Neural cell (in vitro differentiated cells): ENCODE results near the gene SLC7A1. TPM values are rescaled to one million over a fixed set of nuclear protein-coding genes. Genes with fewer than 3 reads are reported as not detected.

ENCODE experiments used
- H2AFZ ChIP-seq: fragments of 200-600, 300-800 bp; sonication (generic), shearing (Covaris generic); 2 replicates; pipeline ENCODE4 v1.6.0; 2014; ENCODE audit warnings: low read depth, mild to moderate bottlenecking, antibody characterized with exemption, low read length, moderate library complexity
- H3F3A ChIP-seq: fragments of 200-600 bp; shearing (Covaris generic); 2 replicates; pipeline ENCODE4 v1.6.1; 2016; ENCODE audit warnings: mild to moderate bottlenecking, moderate library complexity, mixed read lengths, antibody characterized with exemption, low read length; ENCODE audit not compliant: insufficient read depth, poor library complexity, severe bottlenecking
- H3K27ac ChIP-seq: fragments of 200-600, 300-800 bp; sonication (generic), shearing (Covaris generic); 2 replicates; pipeline ENCODE4 v1.5.1; 2014; ENCODE audit warnings: mild to moderate bottlenecking, low read length, moderate library complexity
- H3K27me3 ChIP-seq: fragments of 300-800, 200-600 bp; sonication (generic), shearing (Covaris generic); 2 replicates; pipeline ENCODE4 v1.6.0; 2014; ENCODE audit warnings: mild to moderate bottlenecking, low read depth, low read length, moderate library complexity; ENCODE audit not compliant: insufficient read depth
- H3K36me3 ChIP-seq: fragments of 300-800, 200-600 bp; sonication (generic), shearing (Covaris generic); 2 replicates; pipeline ENCODE4 v1.5.1; 2014; ENCODE audit warnings: mild to moderate bottlenecking, antibody characterized with exemption, low read length, moderate library complexity; ENCODE audit not compliant: insufficient read depth
- H3K4me2 ChIP-seq: fragments of 300-800, 200-600 bp; sonication (generic), shearing (Covaris generic); 2 replicates; pipeline ENCODE4 v1.6.0; 2014; ENCODE audit warnings: mild to moderate bottlenecking, low read length
- H3K4me3 ChIP-seq: fragments of 300-800, 200-600 bp; sonication (generic), shearing (Covaris generic); 2 replicates; pipeline ENCODE4 v1.5.1; 2014; ENCODE audit warnings: mild to moderate bottlenecking, low read length, moderate library complexity
- H3K79me2 ChIP-seq: fragments of 200-600 bp; shearing (Covaris generic); replicated peaks from 2 replicates; pipeline ENCODE4 v1.6.0; 2014; ENCODE audit warnings: mild to moderate bottlenecking, low read length, moderate library complexity; ENCODE audit not compliant: insufficient read depth
- H3K9ac ChIP-seq: fragments of 300-800, 200-600 bp; sonication (generic), shearing (Covaris generic); 2 replicates; pipeline ENCODE4 v1.6.1; 2016; ENCODE audit warnings: mild to moderate bottlenecking, low read length, mixed read lengths
- H3K9me2 ChIP-seq: fragments of 200-600 bp; shearing (Covaris generic); 2 replicates; pipeline ENCODE4 v1.6.1; 2016; ENCODE audit warnings: mild to moderate bottlenecking, low read length, mixed read lengths; ENCODE audit not compliant: insufficient read depth
- H3K9me3 ChIP-seq: fragments of 200-600, 300-800 bp; sonication (generic), shearing (Covaris generic); 2 replicates; pipeline ENCODE4 v1.6.1; 2016; ENCODE audit warnings: mild to moderate bottlenecking, mixed run types, low read length, moderate library complexity, mixed read lengths
- H4K20me1 ChIP-seq: fragments of 200-600 bp; shearing (Covaris generic); 2 replicates; pipeline ENCODE4 v1.6.1; 2016; ENCODE audit warnings: mild to moderate bottlenecking, mixed run types; ENCODE audit not compliant: insufficient read depth
- EP300 ChIP-seq: fragments of 450-650 bp; conservative IDR thresholded peaks from 2 replicates; pipeline ENCODE4 v1.6.1; 2014; ENCODE audit warnings: antibody characterized with exemption, mild to moderate bottlenecking, moderate library complexity; ENCODE audit not compliant: poor library complexity, severe bottlenecking
- EZH2 ChIP-seq: fragments of 200-600, 300-800 bp; shearing (Covaris generic), sonication (generic); IDR thresholded peaks from 2 replicates; pipeline ENCODE4 v1.6.1; 2014; ENCODE audit warnings: antibody characterized with exemption, low read length, borderline replicate concordance, mild to moderate bottlenecking; ENCODE audit not compliant: insufficient read depth, poor library complexity, severe bottlenecking
- MXI1 ChIP-seq: fragments of 450-650 bp; conservative IDR thresholded peaks from 2 replicates; pipeline ENCODE4 v1.6.1; 2014; ENCODE audit warnings: antibody characterized with exemption, mild to moderate bottlenecking; ENCODE audit not compliant: poor library complexity, severe bottlenecking
- POLR2AphosphoS5 ChIP-seq: IDR thresholded peaks from 2 replicates; pipeline ENCODE4 v1.6.1; 2012
- RAD21 ChIP-seq: fragments of 450-650 bp; conservative IDR thresholded peaks from 2 replicates; pipeline ENCODE4 v1.6.1; 2014; ENCODE audit warnings: antibody characterized with exemption, mild to moderate bottlenecking, moderate library complexity
- SMC3 ChIP-seq: fragments of 450-650 bp; conservative IDR thresholded peaks from 2 replicates; pipeline ENCODE4 v1.6.1; 2014; ENCODE audit warnings: antibody characterized with exemption, mild to moderate bottlenecking, moderate library complexity; ENCODE audit not compliant: poor library complexity
- TAF1 ChIP-seq: IDR thresholded peaks from 2 replicates; pipeline ENCODE4 v1.6.1; 2012; ENCODE audit warnings: low read depth
- polyA plus RNA-seq: library from polyadenylated mRNA; depleted of rRNA; stranded (reverse); fragments of >200 nt; gene quantifications from 2 replicates; pipeline ENCODE4 v1.2.3, GENCODE V29; 2014
- TF ChIP-seq, protein P1 (sequence below): fragments of 450-650 bp; IDR thresholded peaks from 2 replicates; pipeline ENCODE4 v1.5.1; 2014; ENCODE audit warnings: antibody characterized with exemption, mild to moderate bottlenecking, moderate library complexity; ENCODE audit not compliant: poor library complexity, severe bottlenecking
- TF ChIP-seq, protein P2 (sequence below): IDR thresholded peaks from 2 replicates; pipeline ENCODE4 v1.6.1; 2012; ENCODE audit warnings: borderline replicate concordance

SLC7A1 gene
- polyA plus RNA-seq, 1 donor from 2014 or later: 2.6 TPM

DNA sequence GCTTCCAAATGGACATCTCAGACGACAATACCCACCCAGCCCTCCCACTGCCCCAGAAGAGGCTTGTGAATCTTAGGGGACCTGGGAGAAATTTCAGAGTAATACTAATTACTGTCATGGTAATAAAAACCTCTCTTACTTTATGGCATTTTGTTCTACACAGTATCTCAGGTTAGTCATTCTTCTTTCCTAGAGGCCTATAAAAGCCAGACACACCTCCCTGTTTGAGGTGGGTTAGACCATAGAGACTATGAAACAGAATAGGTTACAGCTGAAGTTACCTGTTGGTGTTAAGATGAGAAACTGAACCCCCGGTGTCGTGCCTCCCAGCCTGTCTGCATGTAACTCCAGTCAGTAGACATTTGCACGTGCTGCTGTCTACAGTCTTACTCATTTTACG lies 113.9 kb downstream of the SLC7A1 start:
- Histone ChIP-seq H3K4me2 (no peak overlapping the region), H3F3A (no peaks in the 10 kb centered on the region), H4K20me1 (no peaks in the 10 kb centered on the region), H3K79me2 (no peaks in the 10 kb centered on the region), H3K9ac (no peak overlapping the region), H3K36me3 (no peaks in the 10 kb centered on the region), H3K27me3 (no peaks in the 10 kb centered on the region), H2AFZ (no peak overlapping the region), H3K9me3 (no peaks in the 10 kb centered on the region), H3K27ac (no peak overlapping the region), H3K4me3 (no peak overlapping the region), H3K9me2 (no peaks in the 10 kb centered on the region)
- TF ChIP-seq TAF1 (no peak), RAD21 (no peak), MXI1 (no peak), EP300 (no peak), EZH2 (no peak), POLR2AphosphoS5 (no peak), SMC3 (no peak)
- TF ChIP-seq, protein P1, sequence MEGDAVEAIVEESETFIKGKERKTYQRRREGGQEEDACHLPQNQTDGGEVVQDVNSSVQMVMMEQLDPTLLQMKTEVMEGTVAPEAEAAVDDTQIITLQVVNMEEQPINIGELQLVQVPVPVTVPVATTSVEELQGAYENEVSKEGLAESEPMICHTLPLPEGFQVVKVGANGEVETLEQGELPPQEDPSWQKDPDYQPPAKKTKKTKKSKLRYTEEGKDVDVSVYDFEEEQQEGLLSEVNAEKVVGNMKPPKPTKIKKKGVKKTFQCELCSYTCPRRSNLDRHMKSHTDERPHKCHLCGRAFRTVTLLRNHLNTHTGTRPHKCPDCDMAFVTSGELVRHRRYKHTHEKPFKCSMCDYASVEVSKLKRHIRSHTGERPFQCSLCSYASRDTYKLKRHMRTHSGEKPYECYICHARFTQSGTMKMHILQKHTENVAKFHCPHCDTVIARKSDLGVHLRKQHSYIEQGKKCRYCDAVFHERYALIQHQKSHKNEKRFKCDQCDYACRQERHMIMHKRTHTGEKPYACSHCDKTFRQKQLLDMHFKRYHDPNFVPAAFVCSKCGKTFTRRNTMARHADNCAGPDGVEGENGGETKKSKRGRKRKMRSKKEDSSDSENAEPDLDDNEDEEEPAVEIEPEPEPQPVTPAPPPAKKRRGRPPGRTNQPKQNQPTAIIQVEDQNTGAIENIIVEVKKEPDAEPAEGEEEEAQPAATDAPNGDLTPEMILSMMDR: no peak
- TF ChIP-seq, protein P2, sequence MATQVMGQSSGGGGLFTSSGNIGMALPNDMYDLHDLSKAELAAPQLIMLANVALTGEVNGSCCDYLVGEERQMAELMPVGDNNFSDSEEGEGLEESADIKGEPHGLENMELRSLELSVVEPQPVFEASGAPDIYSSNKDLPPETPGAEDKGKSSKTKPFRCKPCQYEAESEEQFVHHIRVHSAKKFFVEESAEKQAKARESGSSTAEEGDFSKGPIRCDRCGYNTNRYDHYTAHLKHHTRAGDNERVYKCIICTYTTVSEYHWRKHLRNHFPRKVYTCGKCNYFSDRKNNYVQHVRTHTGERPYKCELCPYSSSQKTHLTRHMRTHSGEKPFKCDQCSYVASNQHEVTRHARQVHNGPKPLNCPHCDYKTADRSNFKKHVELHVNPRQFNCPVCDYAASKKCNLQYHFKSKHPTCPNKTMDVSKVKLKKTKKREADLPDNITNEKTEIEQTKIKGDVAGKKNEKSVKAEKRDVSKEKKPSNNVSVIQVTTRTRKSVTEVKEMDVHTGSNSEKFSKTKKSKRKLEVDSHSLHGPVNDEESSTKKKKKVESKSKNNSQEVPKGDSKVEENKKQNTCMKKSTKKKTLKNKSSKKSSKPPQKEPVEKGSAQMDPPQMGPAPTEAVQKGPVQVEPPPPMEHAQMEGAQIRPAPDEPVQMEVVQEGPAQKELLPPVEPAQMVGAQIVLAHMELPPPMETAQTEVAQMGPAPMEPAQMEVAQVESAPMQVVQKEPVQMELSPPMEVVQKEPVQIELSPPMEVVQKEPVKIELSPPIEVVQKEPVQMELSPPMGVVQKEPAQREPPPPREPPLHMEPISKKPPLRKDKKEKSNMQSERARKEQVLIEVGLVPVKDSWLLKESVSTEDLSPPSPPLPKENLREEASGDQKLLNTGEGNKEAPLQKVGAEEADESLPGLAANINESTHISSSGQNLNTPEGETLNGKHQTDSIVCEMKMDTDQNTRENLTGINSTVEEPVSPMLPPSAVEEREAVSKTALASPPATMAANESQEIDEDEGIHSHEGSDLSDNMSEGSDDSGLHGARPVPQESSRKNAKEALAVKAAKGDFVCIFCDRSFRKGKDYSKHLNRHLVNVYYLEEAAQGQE: no peak

DNA sequence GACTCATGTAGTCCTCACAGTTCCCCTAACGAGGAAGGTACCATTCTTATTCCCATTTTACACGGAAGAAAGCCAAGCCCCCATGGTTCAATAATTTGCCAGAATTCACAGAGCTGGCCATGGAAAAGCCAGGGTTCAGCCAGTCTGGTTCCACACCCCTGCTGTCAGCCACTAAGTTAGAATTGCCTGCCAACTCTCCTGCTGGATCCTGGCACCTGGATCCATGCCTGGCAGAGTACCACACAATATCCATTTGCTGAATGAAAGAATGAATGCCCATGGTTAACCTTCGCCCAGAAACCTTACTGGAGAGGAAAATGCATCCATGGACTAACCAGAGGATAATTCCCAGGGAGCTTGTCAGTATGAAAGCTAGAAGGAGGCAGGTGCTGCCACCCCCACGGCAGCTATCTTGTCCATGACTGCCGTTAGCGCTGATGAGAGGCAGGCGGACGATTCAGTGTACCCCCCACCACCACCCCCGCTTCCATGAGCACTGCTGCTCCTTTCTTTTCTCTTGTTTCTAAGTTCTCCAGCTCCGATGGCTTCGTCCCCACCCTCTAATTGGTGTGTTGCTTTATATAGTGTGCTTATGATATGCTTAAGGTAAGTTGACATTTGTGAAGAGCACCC lies 114.5 kb downstream of the SLC7A1 start:
- H3K27ac ChIP-seq: no peak overlapping the region
- H3K4me3 ChIP-seq: no peak overlapping the region
- TF ChIP-seq, protein P1: no peak
- TF ChIP-seq EP300: no peak
- TF ChIP-seq MXI1: no peak
- TF ChIP-seq RAD21: no peak
- TF ChIP-seq, protein P2: no peak
- no peak for TF ChIP-seq POLR2AphosphoS5
- TF ChIP-seq SMC3: no peak
- TF ChIP-seq EZH2: no peak
- no peak for TF ChIP-seq TAF1

More for the DNA sequence above, 114.5 kb downstream of the SLC7A1 start:
- no peaks in the 10 kb centered on the region for H3K36me3 ChIP-seq
- no peak overlapping the region for H2AFZ ChIP-seq
- H3K79me2 ChIP-seq: no peaks in the 10 kb centered on the region
- no peaks in the 10 kb centered on the region for H4K20me1 ChIP-seq
- H3K9ac ChIP-seq: no peak overlapping the region
- H3K9me3 ChIP-seq: no peaks in the 10 kb centered on the region
- H3K9me2 ChIP-seq: no peaks in the 10 kb centered on the region
- no peaks in the 10 kb centered on the region for H3F3A ChIP-seq
- no peaks in the 10 kb centered on the region for H3K27me3 ChIP-seq
- H3K4me2 ChIP-seq: no peak overlapping the region
